GM19193 (cell line): ENCODE results near the gene MAD1L1.

Experiments used
- POLR2A ChIP-seq: IDR thresholded peaks from 4 replicates; pipeline ENCODE4 v1.6.1; 2011; ENCODE audit not compliant: insufficient read depth, insufficient read length; ENCODE audit errors: extremely low read depth

Gene MAD1L1

DNA sequence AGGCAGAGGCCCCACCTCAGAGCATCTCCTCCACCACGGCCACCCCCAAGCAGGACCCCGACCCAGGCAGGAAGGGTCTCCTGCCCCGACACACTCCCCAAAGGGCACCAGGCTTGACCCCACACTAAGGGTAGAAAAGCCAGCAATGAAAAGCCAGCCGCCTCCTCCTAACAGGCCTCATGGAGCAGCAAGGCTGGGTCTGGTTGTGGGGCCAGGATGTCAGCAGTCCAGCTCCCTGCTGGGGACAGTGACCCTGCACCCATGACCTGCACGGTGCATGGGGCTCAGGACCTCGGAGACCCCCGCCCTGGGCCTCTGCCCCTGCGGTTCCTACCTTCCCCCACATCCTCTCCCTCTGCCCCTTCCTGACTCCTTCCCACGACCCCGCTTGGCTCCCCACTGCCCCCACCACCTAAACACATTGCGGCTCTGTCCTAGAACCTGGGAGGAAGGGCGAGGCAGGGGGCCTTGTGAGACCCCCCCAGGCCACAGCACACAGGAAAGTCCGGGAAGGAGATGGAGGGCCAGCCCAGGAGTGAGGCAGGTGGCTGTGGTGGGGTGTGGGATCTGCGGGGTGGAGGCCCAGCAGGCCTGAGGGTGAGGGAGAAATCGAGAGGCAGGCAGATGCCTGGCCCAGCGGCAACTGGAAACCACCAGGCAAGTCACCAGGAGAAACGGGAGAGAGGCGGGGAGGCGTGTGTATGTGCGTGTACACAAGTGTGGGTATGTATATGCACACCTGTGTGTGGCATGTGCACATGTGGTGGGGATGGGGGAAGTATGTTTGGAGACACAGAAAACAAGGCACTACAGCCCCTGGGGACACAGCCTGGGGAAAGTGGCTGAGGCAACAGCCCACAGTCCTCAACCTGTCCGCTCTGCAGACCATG, 229.9 kb downstream of the MAD1L1 start:
- TF ChIP-seq POLR2A: no peak

DNA sequence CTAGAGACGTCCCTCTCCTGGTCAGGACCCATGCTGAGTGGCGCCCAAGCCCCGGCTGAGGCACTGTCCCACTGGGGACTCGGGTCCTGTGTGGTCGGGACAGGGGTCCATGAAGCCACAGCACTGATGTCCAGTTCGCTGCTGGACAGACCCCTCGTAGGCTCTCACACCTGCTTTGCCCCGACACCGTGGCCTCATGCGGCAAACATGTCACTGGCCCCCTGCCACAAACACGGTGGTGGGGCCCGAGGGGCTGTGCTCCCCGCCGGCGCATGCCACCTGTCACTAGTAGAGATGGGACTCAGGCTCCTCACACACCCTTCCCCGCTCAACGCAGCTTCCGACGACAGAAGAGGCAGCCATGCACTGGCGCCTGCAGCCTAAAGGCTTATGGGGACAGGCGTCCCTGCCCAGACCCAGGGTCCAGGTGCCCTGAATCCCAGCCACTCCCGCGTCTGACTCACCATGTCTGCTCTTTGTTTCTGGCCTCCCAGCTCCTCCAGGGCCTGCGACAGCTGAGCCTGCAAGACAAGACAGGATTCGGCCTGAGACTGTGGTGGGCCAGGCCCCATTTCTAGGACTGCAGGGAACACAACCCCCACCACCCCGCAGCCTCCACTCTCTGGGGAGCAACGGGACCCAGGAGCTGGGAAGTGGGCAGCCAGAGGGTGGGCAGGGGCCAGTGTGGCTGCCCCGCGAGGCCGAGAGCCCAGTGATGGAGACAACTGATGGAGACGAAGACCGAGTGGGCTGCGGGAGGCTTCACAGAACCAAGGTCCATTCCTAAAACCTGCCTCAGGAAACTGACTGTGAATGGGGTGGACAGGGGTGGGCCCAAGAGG, 230.9 kb downstream of the MAD1L1 start:
- no peak for TF ChIP-seq POLR2A

DNA sequence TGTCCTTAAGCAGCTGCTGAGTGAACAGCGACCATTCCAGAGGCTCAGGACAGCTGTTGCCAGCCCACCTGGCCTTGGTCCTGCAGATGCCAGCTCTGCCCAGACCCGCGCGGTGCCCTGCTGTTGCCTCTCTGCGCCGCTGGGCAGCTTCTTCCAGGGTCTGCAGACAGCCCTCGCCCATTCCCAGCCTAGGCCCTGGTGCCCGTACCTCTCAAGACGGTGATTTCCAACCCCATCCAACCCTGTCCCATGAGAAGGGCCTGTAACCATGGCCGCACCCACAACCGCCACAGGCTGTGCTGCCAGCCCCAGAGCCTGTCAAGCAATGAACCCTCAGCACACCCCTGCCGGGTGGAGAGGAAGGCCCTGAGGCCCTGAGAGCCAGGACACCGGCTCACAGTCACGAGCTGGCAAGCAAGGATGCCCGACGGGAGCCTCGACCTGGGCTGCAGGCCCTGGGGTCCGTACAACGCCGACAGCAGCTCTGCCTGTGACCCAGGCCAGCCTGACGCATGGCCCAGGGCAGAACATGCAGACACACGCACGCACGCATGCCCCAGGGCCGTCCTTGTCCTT, 231.9 kb downstream of the MAD1L1 start:
- no peak for TF ChIP-seq POLR2A

DNA sequence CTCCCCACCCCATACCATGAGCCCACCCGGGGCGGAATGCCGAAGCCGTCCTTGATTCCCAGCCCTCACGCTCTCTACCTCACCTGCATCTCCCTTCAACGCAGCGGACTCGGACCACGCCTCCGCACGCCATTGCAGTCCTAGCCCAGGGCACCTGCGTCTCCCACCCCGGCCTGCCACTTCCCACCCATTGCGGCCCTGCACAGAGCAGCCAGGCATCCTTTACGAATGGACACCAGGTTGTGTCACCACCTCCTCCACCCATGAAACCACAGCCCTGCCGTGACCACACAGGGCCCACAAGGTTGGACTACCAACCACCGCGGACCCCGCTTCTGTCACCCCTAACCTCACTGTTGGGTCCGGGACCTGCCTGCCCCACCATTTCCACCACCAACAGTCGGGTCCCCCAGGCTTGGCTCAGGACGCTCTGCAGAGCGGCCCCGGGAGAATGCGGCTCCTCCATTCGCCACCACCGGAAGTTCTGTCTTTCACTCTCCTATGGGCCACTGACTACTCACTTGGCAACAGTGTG, 232.5 kb downstream of the MAD1L1 start:
- TF ChIP-seq POLR2A: no peak

DNA sequence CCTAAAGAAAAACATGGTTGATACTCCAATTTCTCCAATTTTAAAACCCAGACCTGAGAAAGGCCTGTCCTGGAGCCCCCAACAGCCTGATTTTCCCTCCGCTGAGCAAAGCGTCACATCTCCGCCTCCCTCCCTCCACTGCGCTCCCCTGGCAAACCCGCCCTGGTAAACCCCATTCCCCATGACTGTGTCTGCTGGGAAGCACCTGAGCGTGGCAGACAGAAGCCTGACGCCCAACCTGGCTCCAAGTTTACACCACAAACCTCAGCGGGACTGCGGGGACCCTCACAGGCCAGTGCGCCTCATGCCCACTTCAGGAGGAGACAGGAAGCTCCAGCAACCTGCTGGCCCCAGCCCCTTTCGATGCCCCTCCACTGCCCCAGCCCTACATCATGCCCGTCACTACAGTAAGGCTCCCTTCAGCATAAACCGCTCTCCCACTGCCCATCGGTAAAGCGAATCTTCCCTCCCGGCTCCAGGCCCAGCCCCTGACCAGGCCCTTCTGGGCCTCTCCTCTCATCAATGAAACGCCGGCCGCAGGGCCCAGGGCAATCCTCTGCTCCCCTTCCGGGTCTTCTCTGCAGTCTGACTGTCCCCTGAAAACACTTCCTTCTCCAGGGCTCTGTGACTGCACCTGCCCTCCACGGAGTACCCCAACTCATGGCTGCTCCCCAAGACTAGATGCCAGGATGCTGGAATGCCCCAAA, 233.3 kb downstream of the MAD1L1 start:
- no peak for TF ChIP-seq POLR2A

DNA sequence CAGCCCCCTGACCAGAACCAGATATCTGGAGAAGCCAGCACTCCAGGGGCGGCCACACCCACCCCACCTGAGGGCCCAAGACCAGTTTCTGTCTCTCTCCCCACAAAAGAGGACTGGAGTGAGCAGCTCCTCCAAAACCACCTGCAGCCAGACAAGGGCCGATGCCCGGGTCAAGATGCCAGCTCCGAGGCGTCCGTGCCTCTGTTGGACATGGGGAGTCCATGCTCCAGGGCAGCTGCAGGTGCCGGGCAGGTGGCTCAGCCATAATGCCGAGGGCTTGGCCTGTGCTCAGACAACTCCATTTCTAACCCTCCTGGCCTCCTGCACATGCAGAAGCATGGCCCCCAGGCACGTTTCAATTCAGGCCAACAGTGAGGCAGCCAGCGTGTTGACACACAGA, 234.6 kb downstream of the MAD1L1 start:
- TF ChIP-seq POLR2A: no peak

DNA sequence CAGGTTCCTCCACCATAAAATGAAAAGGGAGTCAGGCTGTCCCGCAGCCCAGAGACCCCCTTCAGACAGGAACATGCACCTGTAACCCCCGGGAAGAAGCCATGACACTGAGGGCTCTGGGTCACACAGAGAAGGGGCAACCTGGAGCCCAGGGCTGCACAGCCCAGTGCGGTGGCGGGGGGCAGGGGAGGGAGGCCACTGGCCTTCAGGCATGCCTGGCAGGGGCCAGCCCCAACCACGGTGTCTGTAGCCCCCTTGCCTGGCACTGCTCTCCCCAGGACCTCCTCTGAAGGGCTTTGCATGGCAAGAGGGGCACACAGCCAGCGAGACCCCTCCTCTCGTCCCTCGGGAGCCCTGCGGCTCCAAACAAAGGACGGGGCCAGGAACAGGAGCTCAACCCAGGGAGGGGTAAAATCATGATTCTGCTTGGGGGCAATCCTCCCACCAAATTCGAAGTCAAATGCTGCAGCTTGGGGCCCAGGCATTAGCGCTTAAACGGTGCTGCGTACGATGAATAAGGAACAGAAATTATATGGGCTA, 235.1 kb downstream of the MAD1L1 start:
- no peak for TF ChIP-seq POLR2A

DNA sequence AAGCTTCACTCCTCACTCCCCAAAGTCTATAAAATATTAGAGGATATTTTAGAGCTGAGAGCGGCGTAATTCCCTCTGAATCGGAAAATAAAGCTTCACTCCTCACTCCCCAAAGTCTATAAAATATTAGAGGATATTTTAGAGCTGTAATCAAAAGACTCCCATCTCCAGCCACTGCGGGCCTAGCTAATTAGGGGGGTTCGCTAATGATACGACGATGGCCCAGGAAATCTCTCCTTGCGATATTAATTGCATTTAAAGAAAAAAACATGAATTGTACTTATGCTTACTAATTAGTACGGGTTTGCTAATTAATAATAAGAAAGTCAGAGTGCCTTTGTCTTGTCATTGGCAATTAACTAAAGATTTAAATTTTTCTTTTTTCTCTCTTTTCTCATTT, 235.9 kb downstream of the MAD1L1 start:
- no peak for TF ChIP-seq POLR2A

DNA sequence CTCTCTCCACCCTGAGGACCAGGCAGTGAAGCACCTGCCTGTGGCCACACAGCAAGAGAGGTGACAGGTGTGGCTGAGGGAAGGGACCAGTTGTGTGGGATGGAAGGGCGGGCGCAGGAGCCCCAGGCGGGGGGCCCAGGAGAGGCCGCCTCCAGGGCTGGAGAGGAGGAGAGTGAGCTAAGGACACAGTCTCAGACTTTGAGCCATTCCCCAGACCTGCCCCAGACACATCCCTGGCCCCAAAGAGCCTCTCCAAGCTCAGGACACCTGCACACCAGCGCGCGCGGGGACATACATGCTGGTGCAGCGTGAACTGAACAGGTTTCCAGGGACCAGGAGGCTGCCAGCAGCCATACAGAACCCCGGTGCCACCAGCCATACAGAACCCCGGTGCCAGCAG, 237.3 kb downstream of the MAD1L1 start:
- no peak for TF ChIP-seq POLR2A

DNA sequence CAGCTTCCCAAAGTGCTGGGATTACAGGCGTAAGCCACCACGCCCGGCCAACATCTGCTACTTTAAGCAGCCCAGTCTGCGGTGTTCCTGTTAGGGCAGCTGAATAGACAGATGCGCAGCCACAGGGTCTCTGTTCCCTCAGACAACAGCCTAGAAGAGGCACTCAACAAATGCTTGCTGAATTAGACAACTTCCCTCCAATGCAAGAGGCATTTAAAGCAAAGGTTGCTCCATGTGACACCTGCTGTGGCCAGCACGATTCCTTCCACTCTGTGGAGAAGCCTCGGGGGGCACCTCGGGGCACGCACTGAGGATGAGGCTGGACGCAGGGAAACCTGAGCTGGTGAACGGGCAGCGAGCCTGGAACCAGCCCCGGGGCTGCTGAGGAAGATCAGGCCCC, 237.8 kb downstream of the MAD1L1 start:
- no peak for TF ChIP-seq POLR2A

DNA sequence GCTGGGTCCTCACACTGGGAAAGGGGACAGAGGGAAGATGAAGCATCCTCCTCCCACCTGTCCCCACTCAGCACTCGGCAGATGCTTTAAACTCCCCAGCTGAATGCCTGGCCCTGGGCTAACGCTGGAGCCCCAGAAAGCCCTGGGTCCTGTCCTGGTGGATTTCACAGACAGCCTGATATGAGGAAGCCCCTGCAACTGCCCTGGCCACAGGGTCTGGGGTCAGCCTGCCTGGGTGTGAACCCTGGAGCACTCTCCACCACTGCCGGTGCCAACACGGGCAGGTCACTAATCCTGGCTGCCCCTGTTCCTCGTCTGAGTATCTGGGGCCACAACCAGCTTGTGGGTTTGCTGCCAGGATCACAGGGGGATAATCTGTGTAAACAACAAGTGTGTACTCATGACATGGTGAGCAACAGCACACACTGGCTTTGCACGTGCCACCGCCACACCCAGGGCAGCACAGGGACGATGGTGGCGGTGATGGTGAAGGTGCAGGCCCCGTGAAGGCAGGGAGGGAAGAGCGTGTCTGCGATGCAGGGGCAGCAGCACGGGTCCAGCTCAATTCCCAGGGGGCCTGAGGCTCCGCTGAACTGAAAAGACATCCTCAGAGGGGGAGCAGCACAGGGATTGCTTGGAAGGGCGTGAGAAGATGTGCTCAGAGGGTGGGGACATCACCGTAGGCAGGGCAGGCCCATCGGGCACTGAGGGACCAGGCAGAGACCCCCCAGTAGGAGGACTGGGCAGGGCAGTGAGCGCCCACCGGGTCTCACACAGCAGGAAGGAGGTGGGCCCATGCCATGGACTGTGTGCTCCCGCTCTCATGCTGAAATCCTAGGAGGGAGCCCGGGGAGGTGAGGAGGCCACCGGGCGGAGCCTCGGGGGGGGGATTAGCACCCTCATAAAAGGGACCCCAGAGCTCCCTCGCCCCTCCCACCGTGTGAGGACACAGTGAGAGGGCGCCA, 238.7 kb downstream of the MAD1L1 start:
- no peak for TF ChIP-seq POLR2A

DNA sequence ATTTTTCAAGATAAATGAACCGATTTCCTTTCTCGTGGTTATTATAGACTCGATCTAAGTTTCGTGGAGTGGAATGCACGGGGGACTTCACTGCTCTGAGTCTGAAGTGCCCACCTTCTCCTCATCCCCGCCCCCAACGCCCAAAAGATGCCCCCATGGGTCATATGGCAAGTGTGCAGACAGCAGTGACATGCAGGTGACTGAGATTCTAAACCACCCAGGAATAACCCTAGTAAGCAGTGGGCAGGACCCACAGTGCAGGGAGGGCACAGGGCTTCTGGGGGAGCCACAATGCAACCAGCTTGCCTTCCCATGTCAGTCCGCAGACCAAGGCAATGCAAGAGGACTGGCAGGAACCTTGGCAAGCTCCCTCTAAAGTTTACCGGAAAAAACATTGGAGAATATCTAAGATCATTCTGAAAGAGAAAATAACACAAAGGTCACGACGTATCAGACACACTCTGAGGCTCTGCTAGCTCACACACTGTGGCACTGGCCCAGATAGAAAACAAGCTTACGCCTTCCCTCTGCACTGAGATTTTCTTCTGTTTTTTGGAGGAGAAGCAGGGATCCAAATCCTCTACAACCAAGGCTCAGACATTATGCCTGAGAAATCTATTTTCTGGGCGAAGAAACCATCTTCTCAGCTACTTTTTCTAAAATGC, 239.6 kb downstream of the MAD1L1 start:
- no peak for TF ChIP-seq POLR2A

DNA sequence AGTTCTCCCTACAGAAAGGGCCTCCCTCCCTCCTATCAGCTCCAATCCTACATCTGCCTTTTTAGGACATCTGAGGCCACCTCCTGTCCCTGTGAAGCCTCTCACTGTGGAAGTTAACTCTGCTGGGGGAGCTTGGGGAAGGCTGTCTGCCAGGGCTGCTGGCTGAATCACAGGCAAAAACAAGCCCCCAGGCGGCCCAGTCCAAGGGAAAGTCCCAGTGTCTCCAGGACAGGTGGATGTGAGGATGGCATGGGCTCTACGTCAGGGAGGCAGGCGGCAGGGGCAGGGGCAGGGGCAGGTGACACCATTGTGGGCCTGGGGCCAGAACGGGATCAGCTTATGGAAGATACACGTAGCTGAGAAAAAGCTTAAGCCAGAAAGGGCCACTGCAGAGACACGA, 240.2 kb downstream of the MAD1L1 start:
- no peak for TF ChIP-seq POLR2A
